ENCODE data around the gene ABHD2.
A peak's percentile ranks its signal among the peaks of the same experiment; 100 is the strongest.
"Not testable (repeated sequence)": the region's sequence is repeated elsewhere in the genome, so short reads cannot be mapped to it uniquely, and the experiment has no call there.

The ABHD2 gene

GRCh38 chr15:89074402-89075012, 13.7 kb upstream of the ABHD2 start:
- DNase-seq (ENCODE audit: low read depth in 3 of 3) = no peak

DNA sequence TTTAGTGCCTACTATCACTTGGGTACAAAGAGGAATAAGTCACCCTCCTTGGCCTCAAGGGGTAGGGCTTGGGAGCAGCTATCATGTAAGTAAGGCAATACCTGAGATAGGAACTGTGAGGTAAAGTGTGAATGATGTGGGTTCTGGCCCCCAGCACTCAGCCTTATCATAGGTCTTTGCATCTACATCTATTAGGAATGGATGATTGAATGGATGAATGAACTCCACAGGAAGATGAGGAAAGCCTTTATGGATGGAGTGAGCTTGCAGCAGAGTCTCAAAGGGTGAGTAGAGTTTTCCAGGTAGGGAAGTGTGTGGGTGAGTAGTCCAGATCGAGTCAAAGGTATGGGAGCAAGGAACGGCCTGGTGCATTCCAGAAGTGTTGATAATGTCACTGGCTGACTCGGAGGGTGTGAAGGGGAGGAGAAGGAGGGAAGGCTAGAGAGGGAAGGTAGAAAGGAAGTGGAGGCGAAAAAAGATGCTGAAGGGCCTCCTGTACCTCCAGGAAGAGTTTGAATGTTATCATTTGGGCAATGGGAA, 13.1 kb upstream of the ABHD2 start:
- no peak for DNase-seq (ENCODE audit: low read depth in 3 of 3)

DNA sequence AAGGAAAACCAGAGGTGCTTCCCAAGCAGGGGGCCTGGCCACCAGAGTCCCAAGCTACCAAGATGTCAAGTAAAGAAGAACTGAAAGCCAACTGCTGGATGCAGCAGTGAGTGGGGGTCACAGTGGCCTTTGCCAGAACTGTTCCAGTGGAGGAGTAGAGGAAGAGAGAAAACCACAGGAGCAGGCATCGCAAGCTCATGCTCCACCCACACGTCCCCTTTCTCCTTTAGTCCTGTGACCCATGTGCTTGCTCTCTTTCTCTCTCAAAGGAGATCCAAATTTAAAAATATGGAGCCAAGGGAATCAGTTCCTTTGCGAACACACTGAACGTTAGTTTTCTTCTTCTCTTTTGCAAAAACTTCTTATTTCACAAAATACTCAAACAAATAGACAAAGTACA, 12.4 kb upstream of the ABHD2 start:
- DNase-seq (ENCODE audit: low read depth in 3 of 3) = no peak

DNA sequence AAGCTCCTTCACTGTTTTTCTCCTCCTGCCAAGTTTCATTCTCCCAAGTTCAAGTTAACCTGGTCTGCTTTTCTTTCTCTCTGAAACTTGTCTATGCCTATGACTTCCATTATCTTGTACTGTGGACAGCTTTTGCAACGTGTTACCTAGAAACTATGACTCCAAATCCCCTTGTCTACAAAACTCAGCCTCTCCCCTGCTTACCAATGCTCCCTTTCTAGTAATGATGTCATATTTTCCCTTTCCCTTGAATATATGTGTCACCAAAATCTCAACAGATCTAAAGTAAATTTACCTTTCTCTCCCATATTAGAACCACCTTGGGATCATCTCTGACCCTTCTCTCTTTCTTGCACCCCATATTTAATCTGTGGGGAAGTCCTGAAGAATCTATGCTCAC, 10.5 kb upstream of the ABHD2 start:
- DNase-seq (ENCODE audit: low read depth in 3 of 3) = no peak

DNA sequence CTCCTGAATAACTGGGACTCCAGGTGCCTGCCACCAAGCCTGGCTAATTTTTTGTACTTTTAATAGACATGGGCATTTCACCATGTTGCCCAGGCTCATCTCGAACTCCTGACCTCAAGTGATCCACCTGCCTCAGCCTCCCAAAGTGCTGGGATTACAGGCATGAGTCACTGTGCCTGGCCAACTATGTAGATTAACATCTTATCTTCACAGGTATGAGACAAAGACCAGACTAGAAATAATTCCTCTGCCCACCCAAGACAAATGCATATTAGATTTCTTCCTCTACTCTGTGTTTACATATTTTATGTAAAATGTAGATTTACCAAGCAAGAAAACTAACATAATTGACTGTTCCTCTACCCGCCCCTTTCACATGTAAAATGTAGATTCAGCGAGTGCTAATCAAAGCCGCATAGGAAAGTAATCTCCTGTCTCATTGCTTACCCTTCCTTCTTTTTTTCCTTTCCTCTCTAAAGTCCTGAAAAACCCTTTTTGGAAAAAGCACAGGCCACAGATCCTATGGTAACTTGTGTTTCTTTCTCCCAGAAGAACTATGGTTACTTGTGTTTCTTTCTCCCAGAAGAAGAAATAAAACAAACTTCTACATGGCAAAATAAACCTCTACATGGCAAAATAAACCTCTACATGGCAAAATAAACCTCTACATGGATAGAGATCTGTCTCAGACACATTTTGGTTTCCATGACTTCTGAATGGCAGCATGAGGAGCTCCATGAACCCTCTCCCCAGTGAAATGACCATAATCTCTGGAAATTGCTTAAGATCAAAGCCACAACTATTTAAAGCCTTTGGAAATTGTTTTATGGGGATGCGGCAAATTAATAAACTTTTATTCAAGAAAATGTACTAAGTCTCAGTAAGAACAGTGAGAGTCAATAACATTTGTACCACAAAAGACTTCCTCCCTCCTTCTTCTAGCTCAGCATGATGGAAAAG, 9.1 kb upstream of the ABHD2 start:
- DNase-seq (ENCODE audit: low read depth in 3 of 3) = no peak

DNA sequence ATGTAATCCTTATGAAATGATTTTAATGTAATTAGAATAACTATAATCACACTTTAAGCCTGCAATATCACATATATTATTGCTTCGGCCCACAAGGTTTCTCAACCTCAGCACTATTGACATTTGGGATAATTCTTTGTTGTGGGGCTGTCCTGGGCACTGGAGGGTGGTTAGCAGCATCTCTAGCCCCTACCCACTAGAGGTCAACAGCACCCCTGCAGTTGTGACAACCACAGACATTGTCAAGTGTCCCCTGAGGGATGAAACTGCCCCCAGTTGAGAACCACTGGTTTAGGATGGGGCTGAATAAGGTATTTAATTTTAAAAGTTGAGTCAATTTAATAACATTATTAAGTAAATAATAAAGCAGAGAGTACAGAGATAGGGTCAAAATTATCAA, 6.4 kb upstream of the ABHD2 start:
- no peak for DNase-seq (ENCODE audit: low read depth in 3 of 3)

- DNase-seq (ENCODE audit: low read depth in 3 of 3) = no peak
These were observed 5.0 kb upstream of the ABHD2 start for GRCh38 chr15:89083246-89083645.

DNA sequence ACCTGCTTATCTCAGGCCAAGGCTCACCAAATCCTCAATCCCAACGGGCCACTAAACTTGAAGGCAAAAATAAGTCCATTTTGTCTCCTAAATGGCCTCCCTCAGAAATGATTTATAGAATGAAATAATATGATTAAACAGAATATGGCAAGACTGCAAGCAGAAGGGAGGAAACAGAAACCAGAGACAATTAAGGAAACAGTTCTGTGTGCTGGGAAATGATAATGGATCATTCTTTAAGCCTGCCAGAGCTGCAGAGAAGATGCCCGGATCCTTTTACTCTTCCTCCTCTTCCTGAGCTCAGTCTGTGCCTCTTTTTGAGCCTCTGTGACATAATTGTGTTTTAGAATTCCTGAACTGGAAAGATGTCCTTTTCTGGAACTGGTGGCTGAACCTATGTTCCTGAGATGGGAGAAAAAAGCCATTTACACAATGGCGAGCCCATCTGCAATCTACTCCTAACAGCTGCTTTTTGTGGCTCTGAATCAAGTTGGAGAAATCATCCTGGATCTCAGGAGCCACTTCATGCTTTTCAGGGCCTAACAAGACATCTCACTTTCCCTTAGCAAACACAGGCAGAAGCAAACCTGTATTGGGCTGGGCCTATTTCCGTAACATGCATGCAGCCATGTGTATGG, 2.8 kb upstream of the ABHD2 start:
- no peak for DNase-seq (ENCODE audit: low read depth in 3 of 3)

GRCh38 chr15:89085933-89086332, 2.3 kb upstream of the ABHD2 start:
- not testable (repeated sequence) for DNase-seq (ENCODE audit: low read depth in 3 of 3)

GRCh38 chr15:89086390-89086789, 1.9 kb upstream of the ABHD2 start:
- not testable (repeated sequence) for DNase-seq (ENCODE audit: low read depth in 3 of 3)

DNA sequence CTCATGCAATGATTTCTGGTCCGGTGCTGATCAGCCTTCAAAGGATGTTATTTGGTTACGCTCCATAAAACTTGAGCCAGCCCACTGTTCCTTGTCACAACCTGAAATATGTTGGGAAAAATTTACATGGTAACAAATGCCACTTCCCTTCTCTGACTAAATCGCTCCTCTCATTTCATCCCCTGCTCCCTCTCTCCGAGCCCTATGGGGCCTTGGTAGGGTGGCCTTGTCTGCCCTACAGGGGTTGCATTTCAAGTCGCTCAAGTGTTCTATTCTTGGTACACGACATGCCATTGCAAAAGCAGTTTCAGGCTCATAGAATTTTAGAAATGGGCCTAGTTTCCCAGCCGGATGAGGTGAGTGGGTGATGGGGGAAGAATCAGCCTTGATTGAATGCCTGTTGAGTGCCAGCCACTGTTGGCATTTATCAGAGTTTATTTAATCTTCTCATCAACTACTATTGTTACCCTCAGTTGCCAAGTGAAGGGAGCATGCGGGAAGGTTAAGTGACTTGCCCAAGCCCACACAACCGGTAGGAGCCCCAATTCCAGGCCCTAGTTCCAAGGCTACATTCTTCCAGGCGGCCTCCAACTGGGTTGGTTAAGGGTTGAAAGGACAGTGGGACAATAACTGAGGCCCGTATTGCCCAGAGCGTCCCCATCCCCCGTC, 961 bp upstream of the ABHD2 start:
- DNase-seq (ENCODE audit: low read depth in 3 of 3) = no peak

GRCh38 chr15:89088605-89089315, 504 bp downstream of the ABHD2 start:
- DNase-seq (ENCODE audit: low read depth in 3 of 3) = no peak

- no peak for DNase-seq (ENCODE audit: low read depth in 3 of 3)
These were observed 1.3 kb downstream of the ABHD2 start for GRCh38 chr15:89089316-89090230.

DNA sequence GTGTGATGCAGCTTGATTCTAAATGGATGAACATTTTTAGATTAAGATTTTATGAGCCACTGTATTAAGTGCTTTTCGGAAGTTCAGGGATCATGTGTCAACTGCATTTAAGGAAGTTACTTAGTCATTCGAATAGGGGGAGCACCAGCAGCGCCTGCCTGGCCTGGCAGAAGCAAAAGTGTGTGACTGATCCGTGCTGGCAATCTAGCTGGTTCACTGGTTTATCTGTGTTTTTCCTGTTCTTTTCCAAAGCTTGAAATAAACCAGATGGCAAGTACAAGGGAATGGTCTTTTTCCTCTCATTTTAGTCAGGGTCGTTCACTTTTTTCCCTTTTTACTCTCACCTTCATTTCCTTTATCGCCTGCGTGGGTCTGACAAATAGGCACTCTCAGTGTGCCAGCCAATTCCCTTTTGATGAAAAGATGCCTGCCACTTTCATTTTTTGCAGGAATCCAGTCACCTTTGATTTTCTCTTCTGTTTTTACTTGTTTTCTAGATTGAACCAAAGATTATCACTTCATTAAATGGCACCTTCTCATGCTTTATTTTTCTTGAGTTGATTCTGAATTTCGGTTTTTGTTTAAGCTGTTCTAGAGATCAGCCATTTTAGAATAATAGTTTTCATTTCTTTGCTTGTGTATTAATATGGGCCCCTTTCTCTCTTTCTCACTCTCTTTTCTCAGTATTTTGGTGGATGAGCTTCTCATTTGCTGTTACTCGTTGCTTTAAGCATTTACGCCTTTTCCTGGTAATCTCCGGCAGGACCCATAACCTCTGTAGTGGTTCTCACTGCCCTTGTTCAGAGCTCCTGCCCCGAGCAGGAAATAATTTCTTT, 2.8 kb downstream of the ABHD2 start:
- DNase-seq (ENCODE audit: low read depth in 3 of 3) = peak in 2 of 3 experiments; percentile 14 to 22

- no peak for DNase-seq (ENCODE audit: low read depth in 3 of 3)
These were observed 3.5 kb downstream of the ABHD2 start for GRCh38 chr15:89091627-89092220.

DNA sequence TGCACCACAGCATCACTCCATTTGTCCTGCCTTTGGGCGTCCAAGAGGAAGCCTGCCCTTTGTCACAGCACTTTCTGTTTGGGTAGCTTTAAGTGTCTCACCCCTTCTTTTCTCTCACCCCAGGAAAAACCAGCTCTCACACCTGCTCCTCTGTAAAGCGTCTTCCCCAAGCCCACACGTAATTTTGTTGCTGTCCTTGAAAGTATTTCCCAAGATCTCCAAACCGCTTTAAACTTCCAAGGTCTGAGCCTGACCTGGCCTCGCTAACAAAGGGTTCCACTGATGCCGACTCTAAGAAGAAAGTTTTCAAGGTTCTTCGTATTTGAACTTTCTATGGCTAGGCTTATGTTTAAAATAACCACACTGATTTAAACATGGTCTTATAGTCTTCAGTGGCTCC, 5.3 kb downstream of the ABHD2 start:
- no peak for DNase-seq (ENCODE audit: low read depth in 3 of 3)

DNA sequence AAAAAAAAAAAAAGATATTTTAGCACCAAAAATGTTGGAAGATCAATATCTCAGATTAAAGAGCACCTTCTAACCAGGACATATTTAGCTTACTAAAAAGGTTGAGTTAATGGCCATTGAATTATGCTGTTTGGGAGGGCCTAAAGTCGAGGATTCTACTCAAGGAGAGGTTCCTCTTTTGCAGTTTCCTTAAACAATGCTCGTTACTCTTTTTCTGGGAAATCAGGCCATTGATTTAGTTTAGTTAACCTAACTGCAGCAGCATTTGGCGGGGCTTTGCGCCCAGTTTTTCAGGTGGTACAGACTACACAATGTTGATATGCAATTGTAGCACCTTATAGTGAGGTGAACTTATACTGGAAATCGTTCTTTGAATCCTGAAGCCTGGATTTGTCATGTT, 6.8 kb downstream of the ABHD2 start:
- no peak for DNase-seq (ENCODE audit: low read depth in 3 of 3)

- no peak for DNase-seq (ENCODE audit: low read depth in 3 of 3)
These were observed 7.3 kb downstream of the ABHD2 start for GRCh38 chr15:89095556-89095955.

GRCh38 chr15:89096664-89097063, 8.4 kb downstream of the ABHD2 start:
- no peak for DNase-seq (ENCODE audit: low read depth in 3 of 3)

Measured in stimulated activated CD4-positive, alpha-beta T cell treated with anti-CD3 and anti-CD28 coated beads, TNF-alpha, amount 100 ng/mL, for 4 hours (primary cell).